ENCODE measurements around the gene TMCC2. TPM values are rescaled to one million over a fixed set of nuclear protein-coding genes. Genes with fewer than 3 reads are reported as not detected.

TMCC2 gene
- total RNA-seq, 1 experiment from 2014 or later: 2.2 TPM

- ChIA-PET CTCF (no interaction called here), POLR2A (ENCODE audit: low non-redundant PET) (no interaction called here)
- H3K27ac ChIP-seq (ENCODE audit: low read depth, low read length, poor library complexity, severe bottlenecking): peak within 1 kb of the TSS; percentile 78
Measured at GRCh38 chr1:205211169-205211838, 16.4 kb upstream of the TMCC2 start, which contains the start of gene DSTYK. DSTYK (minus strand) TSS chr1:205211702; CDS start chr1:205211535, 167 bp downstream.

GRCh38 chr1:205211839-205212536, 15.8 kb upstream of the TMCC2 start:
- intact Hi-C loops (cut with micrococcal nuclease; ENCODE audit: unreplicated experiment): no loop called here
- no TSS peak for BruUV-seq (replicated peaks)
- TF ChIP-seq EZH2 (IDR thresholded peaks at IDR 0.05; ENCODE audit: borderline replicate concordance, low read depth, low read length, poor library complexity, severe bottlenecking) (no peak), CTCF (conservative IDR thresholded peaks at IDR 0.05; ENCODE audit: low read depth, low read length) (no peak)
- Histone ChIP-seq H3K36me3 (ENCODE audit: insufficient read depth, low read length, poor library complexity, severe bottlenecking) (no peaks in the 10 kb centered on the region), H3K4me3 (ENCODE audit: low read depth, low read length, poor library complexity, severe bottlenecking) (peak overlapping the region; percentile 95), H3K4me1 (ENCODE audit: insufficient read depth, low read length, poor library complexity, severe bottlenecking) (peaks cover 5% of the 10 kb centered on the region), H3K27ac (ENCODE audit: low read depth, low read length, poor library complexity, severe bottlenecking) (peak overlapping the region; percentile 78), H3K27me3 (replicated peaks; ENCODE audit: insufficient read depth, low read depth, low read length, poor library complexity) (no peaks in the 10 kb centered on the region), H3K9me3 (ENCODE audit: low read depth, low read length, poor library complexity, severe bottlenecking) (no peaks in the 10 kb centered on the region)
- ChIA-PET CTCF (no interaction called here), POLR2A (ENCODE audit: low non-redundant PET) (no interaction called here)
- no peak for DNase-seq (ENCODE audit: low spot score)

More at GRCh38 chr1:205211169-205211838, 16.4 kb upstream of the TMCC2 start, which contains the start of gene DSTYK:
- Histone ChIP-seq H3K4me3 (ENCODE audit: low read depth, low read length, poor library complexity, severe bottlenecking) (peak within 1 kb of the TSS; percentile 95), H3K27me3 (replicated peaks; ENCODE audit: insufficient read depth, low read depth, low read length, poor library complexity) (no peaks in the 10 kb centered on the region), H3K4me1 (ENCODE audit: insufficient read depth, low read length, poor library complexity, severe bottlenecking) (peaks cover 5% of the 10 kb centered on the region), H3K9me3 (ENCODE audit: low read depth, low read length, poor library complexity, severe bottlenecking) (no peaks in the 10 kb centered on the region), H3K36me3 (ENCODE audit: insufficient read depth, low read length, poor library complexity, severe bottlenecking) (no peaks in the 10 kb centered on the region)
- BruUV-seq (replicated peaks): no TSS peak
- TF ChIP-seq EZH2 (IDR thresholded peaks at IDR 0.05; ENCODE audit: borderline replicate concordance, low read depth, low read length, poor library complexity, severe bottlenecking): no peak
- TF ChIP-seq CTCF (conservative IDR thresholded peaks at IDR 0.05; ENCODE audit: low read depth, low read length): no peak
- intact Hi-C loops (cut with micrococcal nuclease; ENCODE audit: unreplicated experiment): no loop called here
- peak; percentile 98 for DNase-seq (ENCODE audit: low spot score)

GRCh38 chr1:205214756-205215155, 13.0 kb upstream of the TMCC2 start:
- no peaks in the 10 kb centered on the region for H3K9me3 ChIP-seq (ENCODE audit: low read depth, low read length, poor library complexity, severe bottlenecking)
- no peaks in the 10 kb centered on the region for H3K36me3 ChIP-seq (ENCODE audit: insufficient read depth, low read length, poor library complexity, severe bottlenecking)
- no peaks in the 10 kb centered on the region for H3K27me3 ChIP-seq (replicated peaks; ENCODE audit: insufficient read depth, low read depth, low read length, poor library complexity)
- TF ChIP-seq CTCF (conservative IDR thresholded peaks at IDR 0.05; ENCODE audit: low read depth, low read length) (no peak), EZH2 (IDR thresholded peaks at IDR 0.05; ENCODE audit: borderline replicate concordance, low read depth, low read length, poor library complexity, severe bottlenecking) (no peak)
- peaks cover 5% of the 10 kb centered on the region for H3K4me1 ChIP-seq (ENCODE audit: insufficient read depth, low read length, poor library complexity, severe bottlenecking)
- intact Hi-C loops (cut with micrococcal nuclease; ENCODE audit: unreplicated experiment): no loop called here
- ChIA-PET POLR2A (ENCODE audit: low non-redundant PET) (no interaction called here), CTCF (no interaction called here)
- DNase-seq (ENCODE audit: low spot score): no peak
- no peak overlapping the region for H3K4me3 ChIP-seq (ENCODE audit: low read depth, low read length, poor library complexity, severe bottlenecking)
- BruUV-seq (replicated peaks): no TSS peak
- H3K27ac ChIP-seq (ENCODE audit: low read depth, low read length, poor library complexity, severe bottlenecking): no peak overlapping the region

Measured in A673 (cell line).